ENCODE measurements around the gene ZRSR2.

The ZRSR2 gene

DNA sequence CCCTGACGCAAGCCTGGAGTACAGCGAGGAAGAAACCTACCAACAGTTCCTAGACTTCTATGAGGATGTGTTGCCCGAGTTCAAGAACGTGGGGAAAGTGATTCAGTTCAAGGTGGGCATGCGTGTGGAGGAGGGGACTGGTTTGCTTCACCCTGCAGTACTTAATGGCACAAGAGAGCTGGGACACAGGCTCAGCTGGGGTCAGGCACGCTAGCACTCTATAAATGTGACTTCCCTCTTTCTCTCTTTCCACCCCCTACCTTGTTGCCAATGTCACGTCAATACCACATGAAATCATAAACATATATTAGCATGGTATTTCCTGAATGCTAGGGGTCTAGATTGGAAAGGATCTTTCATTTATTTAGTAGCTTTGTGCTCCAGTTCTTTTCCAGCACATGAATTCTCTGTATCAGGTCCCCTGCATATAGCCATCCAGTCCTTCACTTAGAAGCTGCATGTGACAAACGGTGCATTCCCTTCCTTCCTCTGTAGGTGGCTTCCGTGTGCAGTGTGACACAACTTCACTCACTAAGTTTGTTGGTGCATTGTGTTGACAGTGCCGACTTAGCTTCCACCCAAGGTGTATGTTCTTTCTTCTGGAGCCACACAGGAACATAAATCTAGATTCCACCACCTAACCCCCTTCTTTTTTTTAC is 25.6 kb downstream of the ZRSR2 start:
- H2AFZ ChIP-seq (ENCODE audit: low read depth, low read length) = no peak overlapping the region
- no peak overlapping the region for H3K4me3 ChIP-seq (ENCODE audit: low read length)
- no peaks in the 10 kb centered on the region for H3K27me3 ChIP-seq (ENCODE audit: low read depth, low read length)
- H3K27ac ChIP-seq (ENCODE audit: low read length) = no peak overlapping the region
- H3K9me3 ChIP-seq (ENCODE audit: insufficient read depth, low read length) = no peaks in the 10 kb centered on the region
- no peak for TF ChIP-seq EZH2phosphoT487 (IDR thresholded peaks at IDR 0.05; ENCODE audit: low read depth)
- TF ChIP-seq, protein P1, sequence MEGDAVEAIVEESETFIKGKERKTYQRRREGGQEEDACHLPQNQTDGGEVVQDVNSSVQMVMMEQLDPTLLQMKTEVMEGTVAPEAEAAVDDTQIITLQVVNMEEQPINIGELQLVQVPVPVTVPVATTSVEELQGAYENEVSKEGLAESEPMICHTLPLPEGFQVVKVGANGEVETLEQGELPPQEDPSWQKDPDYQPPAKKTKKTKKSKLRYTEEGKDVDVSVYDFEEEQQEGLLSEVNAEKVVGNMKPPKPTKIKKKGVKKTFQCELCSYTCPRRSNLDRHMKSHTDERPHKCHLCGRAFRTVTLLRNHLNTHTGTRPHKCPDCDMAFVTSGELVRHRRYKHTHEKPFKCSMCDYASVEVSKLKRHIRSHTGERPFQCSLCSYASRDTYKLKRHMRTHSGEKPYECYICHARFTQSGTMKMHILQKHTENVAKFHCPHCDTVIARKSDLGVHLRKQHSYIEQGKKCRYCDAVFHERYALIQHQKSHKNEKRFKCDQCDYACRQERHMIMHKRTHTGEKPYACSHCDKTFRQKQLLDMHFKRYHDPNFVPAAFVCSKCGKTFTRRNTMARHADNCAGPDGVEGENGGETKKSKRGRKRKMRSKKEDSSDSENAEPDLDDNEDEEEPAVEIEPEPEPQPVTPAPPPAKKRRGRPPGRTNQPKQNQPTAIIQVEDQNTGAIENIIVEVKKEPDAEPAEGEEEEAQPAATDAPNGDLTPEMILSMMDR (IDR thresholded peaks at IDR 0.05; ENCODE audit: low read depth, low read length) = peak; percentile 54
- peaks cover 9% of the 10 kb centered on the region; the same call in 1 of the 2 replicates for H3K4me1 ChIP-seq (ENCODE audit: low read length)
- H4K20me1 ChIP-seq (ENCODE audit: insufficient read depth, low read length) = no peaks in the 10 kb centered on the region
- H3K4me2 ChIP-seq (ENCODE audit: low read length) = no peak overlapping the region
- peaks cover 22% of the 10 kb centered on the region for H3K36me3 ChIP-seq (replicated peaks; ENCODE audit: low read depth, low read length)
- no peak overlapping the region for H3K9ac ChIP-seq (ENCODE audit: low read length)
- H3K79me2 ChIP-seq (ENCODE audit: low read length) = no peaks in the 10 kb centered on the region

DNA sequence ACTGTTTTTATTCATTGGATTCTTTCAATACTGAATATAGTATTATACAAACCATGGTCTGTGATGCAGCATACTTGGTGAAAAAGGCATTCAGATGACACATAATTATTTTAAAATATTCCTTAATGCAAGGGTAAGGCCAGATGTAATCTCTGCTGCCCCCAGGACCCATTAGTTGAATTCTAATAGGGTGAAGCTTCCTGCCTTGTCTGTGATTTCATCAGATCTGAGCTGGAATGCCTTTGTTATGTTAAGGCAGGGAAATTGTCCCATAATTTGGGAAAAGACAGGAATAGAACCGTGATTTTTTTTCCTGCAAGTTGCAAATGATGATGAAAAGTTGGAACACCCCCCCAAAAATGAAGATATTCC is 26.1 kb downstream of the ZRSR2 start:
- no peaks in the 10 kb centered on the region for H3K79me2 ChIP-seq (ENCODE audit: low read length)
- no peaks in the 10 kb centered on the region for H3K9me3 ChIP-seq (ENCODE audit: insufficient read depth, low read length)
- H3K27ac ChIP-seq (ENCODE audit: low read length) = no peak overlapping the region
- no peak overlapping the region for H3K4me3 ChIP-seq (ENCODE audit: low read length)
- H4K20me1 ChIP-seq (ENCODE audit: insufficient read depth, low read length) = no peaks in the 10 kb centered on the region
- peaks cover 9% of the 10 kb centered on the region; the same call in 1 of the 2 replicates for H3K4me1 ChIP-seq (ENCODE audit: low read length)
- H2AFZ ChIP-seq (ENCODE audit: low read depth, low read length) = no peak overlapping the region
- TF ChIP-seq, protein P1 (IDR thresholded peaks at IDR 0.05; ENCODE audit: low read depth, low read length) = no peak
- no peak for TF ChIP-seq EZH2phosphoT487 (IDR thresholded peaks at IDR 0.05; ENCODE audit: low read depth)
- no peak overlapping the region for H3K9ac ChIP-seq (ENCODE audit: low read length)
- no peak overlapping the region for H3K4me2 ChIP-seq (ENCODE audit: low read length)
- H3K36me3 ChIP-seq (replicated peaks; ENCODE audit: low read depth, low read length) = peaks cover 27% of the 10 kb centered on the region
- H3K27me3 ChIP-seq (ENCODE audit: low read depth, low read length) = no peaks in the 10 kb centered on the region

DNA sequence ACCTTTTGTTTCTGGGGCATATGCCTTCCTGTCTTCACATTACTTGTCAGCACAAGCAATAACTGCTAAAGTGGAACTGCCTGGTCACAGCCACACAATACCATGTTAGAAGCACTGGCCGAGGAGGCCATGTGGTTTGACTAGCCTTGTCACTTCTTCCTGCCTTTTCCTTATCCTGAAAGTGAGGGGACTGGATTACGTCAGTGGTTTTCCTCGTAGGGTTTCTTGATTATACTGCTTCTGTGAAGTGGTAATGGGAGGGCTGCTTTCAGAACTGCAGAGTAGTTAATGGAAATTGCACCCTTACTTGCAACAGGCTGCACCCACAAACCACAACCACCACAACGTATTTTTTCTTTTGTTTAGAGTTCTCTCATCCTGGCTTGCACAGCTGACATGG is 26.6 kb downstream of the ZRSR2 start:
- Histone ChIP-seq H3K4me3 (ENCODE audit: low read length) (no peak overlapping the region), H3K36me3 (replicated peaks; ENCODE audit: low read depth, low read length) (peaks cover 27% of the 10 kb centered on the region), H4K20me1 (ENCODE audit: insufficient read depth, low read length) (no peaks in the 10 kb centered on the region), H3K4me2 (ENCODE audit: low read length) (no peak overlapping the region), H3K27ac (ENCODE audit: low read length) (no peak overlapping the region), H2AFZ (ENCODE audit: low read depth, low read length) (no peak overlapping the region), H3K79me2 (ENCODE audit: low read length) (no peaks in the 10 kb centered on the region), H3K4me1 (ENCODE audit: low read length) (peaks cover 9% of the 10 kb centered on the region; the same call in 1 of the 2 replicates), H3K9ac (ENCODE audit: low read length) (no peak overlapping the region), H3K9me3 (ENCODE audit: insufficient read depth, low read length) (no peaks in the 10 kb centered on the region), H3K27me3 (ENCODE audit: low read depth, low read length) (no peaks in the 10 kb centered on the region)
- TF ChIP-seq, protein P1 (IDR thresholded peaks at IDR 0.05; ENCODE audit: low read depth, low read length) = no peak
- no peak for TF ChIP-seq EZH2phosphoT487 (IDR thresholded peaks at IDR 0.05; ENCODE audit: low read depth)

DNA sequence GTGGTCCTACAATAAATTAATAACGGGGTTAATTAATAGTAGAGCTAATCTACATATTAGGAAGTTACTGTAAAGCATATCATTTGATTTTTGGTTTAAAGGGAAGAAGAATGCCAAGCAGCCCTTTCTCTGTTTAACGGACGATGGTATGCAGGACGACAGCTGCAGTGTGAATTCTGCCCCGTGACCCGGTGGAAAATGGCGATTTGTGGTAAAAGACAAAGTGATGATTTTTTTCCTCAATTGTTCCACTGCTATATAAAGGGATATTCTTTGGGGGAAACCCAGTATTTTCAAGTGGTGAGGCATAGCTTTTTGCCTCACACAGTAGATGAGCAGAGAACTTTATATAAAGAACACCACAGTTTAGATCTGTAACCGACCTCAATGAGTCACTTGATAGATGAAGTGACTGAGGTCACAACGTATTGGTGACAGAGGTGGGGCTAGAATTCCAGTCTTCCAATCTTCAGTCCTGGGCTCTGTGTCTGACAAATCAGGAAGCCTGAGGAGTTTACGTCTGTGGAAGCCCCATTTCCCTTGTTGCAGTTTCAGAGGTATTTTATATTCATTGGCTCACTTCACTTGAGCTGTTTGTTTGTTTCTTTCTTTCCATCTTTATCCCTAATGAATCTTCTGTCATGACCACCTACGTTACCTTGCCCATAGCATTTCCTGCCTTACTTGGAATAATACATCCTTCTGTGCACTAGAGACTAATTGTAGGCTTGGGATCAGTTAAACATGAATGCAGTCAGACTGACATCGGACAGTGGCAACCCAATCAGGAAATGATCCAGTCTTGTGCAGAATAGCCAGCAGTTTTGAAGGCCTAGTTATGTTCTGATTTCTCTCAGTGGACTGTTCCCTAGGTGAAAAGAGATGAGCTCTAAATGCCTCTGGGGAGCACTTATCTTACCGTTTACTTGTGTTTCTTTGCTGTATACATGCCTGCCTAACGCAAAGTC is 30.1 kb downstream of the ZRSR2 start:
- Histone ChIP-seq H3K4me2 (ENCODE audit: low read length) (no peak overlapping the region), H3K27ac (ENCODE audit: low read length) (no peak overlapping the region), H3K9me3 (ENCODE audit: insufficient read depth, low read length) (no peaks in the 10 kb centered on the region), H4K20me1 (ENCODE audit: insufficient read depth, low read length) (no peaks in the 10 kb centered on the region), H3K4me3 (ENCODE audit: low read length) (no peak overlapping the region), H3K4me1 (ENCODE audit: low read length) (no peaks in the 10 kb centered on the region), H2AFZ (ENCODE audit: low read depth, low read length) (no peak overlapping the region), H3K27me3 (ENCODE audit: low read depth, low read length) (no peaks in the 10 kb centered on the region), H3K79me2 (ENCODE audit: low read length) (no peaks in the 10 kb centered on the region), H3K36me3 (replicated peaks; ENCODE audit: low read depth, low read length) (peaks cover 25% of the 10 kb centered on the region), H3K9ac (ENCODE audit: low read length) (no peak overlapping the region)
- TF ChIP-seq, protein P1 (IDR thresholded peaks at IDR 0.05; ENCODE audit: low read depth, low read length) = no peak
- no peak for TF ChIP-seq EZH2phosphoT487 (IDR thresholded peaks at IDR 0.05; ENCODE audit: low read depth)

Measured in OCI-LY3 (cell line).